ENCODE data around the gene BABAM2.
"Not testable (repeated sequence)": the region's sequence is repeated elsewhere in the genome, so short reads cannot be mapped to it uniquely, and the experiment has no call there.

BABAM2 gene

GRCh38 chr2:28322456-28322855 lies 431.9 kb downstream of the BABAM2 start:
- DNase-seq, result no peak

GRCh38 chr2:28322981-28323396 lies 432.5 kb downstream of the BABAM2 start:
- DNase-seq, result no peak

GRCh38 chr2:28325173-28325566 lies 434.6 kb downstream of the BABAM2 start:
- no peak for DNase-seq

GRCh38 chr2:28325567-28326468 lies 435.3 kb downstream of the BABAM2 start:
- no peak for DNase-seq

GRCh38 chr2:28326469-28326805 lies 435.9 kb downstream of the BABAM2 start:
- DNase-seq, result no peak

GRCh38 chr2:28326881-28327505 lies 436.5 kb downstream of the BABAM2 start:
- DNase-seq, result no peak

GRCh38 chr2:28327581-28327955 lies 437.0 kb downstream of the BABAM2 start:
- DNase-seq, result no peak

GRCh38 chr2:28327956-28328922 lies 437.7 kb downstream of the BABAM2 start:
- no peak for DNase-seq

- DNase-seq, result no peak
These were observed 438.7 kb downstream of the BABAM2 start for GRCh38 chr2:28329184-28329583.

- not testable (repeated sequence) for DNase-seq
These were observed 440.2 kb downstream of the BABAM2 start for GRCh38 chr2:28330722-28331121.

GRCh38 chr2:28331797-28332196 lies 441.3 kb downstream of the BABAM2 start:
- not testable (repeated sequence) for DNase-seq

- no peak for DNase-seq
These were observed 442.2 kb downstream of the BABAM2 start for GRCh38 chr2:28332696-28333095.

GRCh38 chr2:28333606-28334526 lies 443.3 kb downstream of the BABAM2 start:
- DNase-seq, result no peak

GRCh38 chr2:28334527-28334894 lies 444.0 kb downstream of the BABAM2 start:
- no peak for DNase-seq

- DNase-seq, result not testable (repeated sequence)
These were observed 444.7 kb downstream of the BABAM2 start for GRCh38 chr2:28335265-28335664.

- DNase-seq, result no peak
These were observed 445.1 kb downstream of the BABAM2 start for GRCh38 chr2:28335666-28336065.

- no peak for DNase-seq
These were observed 445.9 kb downstream of the BABAM2 start for GRCh38 chr2:28336264-28336980.

GRCh38 chr2:28336982-28337627 lies 446.6 kb downstream of the BABAM2 start:
- no peak for DNase-seq

- no peak for DNase-seq
These were observed 447.7 kb downstream of the BABAM2 start for GRCh38 chr2:28338046-28338817.

GRCh38 chr2:28338831-28339321 lies 448.3 kb downstream of the BABAM2 start:
- DNase-seq, result no peak
